Esophagus squamous epithelium (tissue), 5 donors: ENCODE measurements around the gene ERCC2. TPM values are rescaled to one million over a fixed set of nuclear protein-coding genes. Genes with fewer than 3 reads are reported as not detected.
"Not testable (repeated sequence)": the region's sequence is repeated elsewhere in the genome, so short reads cannot be mapped to it uniquely, and the experiment has no call there.

Source experiments
- DNase-seq: peaks from one replicate; lab custom pipeline; 2025; lab: John Stamatoyannopoulos, UW
- H3K27ac ChIP-seq, 4 donors: fragments of 200-600 bp; sonication (generic); one replicate each; pipeline ENCODE4 v1.5.1; 2016 to 2019; ENCODE audit warnings: mild to moderate bottlenecking in 1 of 4
- H3K27me3 ChIP-seq, 4 donors: fragments of 200-600 bp; sonication (generic); 1 replicate in 3 of 4; 2 replicates in 1 of 4; pipeline versions ENCODE4 v1.5.1 to v1.6.0; 2017 to 2021; ENCODE audit warnings: antibody characterized with exemption in 1 of 4
- H3K36me3 ChIP-seq, 3 donors: fragments of 200-600 bp; sonication (generic); one replicate each; pipeline ENCODE4 v1.5.1; 2016 to 2019
- H3K4me1 ChIP-seq, 3 donors: fragments of 200-600 bp; sonication (generic); one replicate each; pipeline ENCODE4 v1.5.1; 2017 to 2019
- H3K4me3 ChIP-seq, 4 donors: fragments of 200-600 bp; sonication (generic); 1 replicate in 3 of 4; 2 replicates in 1 of 4; pipeline ENCODE4 v1.5.1; 2016 to 2019; ENCODE audit warnings: mild to moderate bottlenecking in 2 of 4, moderate library complexity in 1 of 4
- H3K9me3 ChIP-seq, 3 donors: fragments of 200-600 bp; sonication (generic); one replicate each; pipeline ENCODE4 v1.5.1; 2016 to 2019
- CTCF ChIP-seq, 6 experiments: fragments of 450-650 bp in 4 of 6; fragments of 200-600 bp in 2 of 6; sonication (generic) in 2 of 6; IDR thresholded peaks; one replicate each; pipeline ENCODE4 v1.5.1; 2016 to 2019; ENCODE audit warnings: antibody characterized with exemption in 6 of 6, mild to moderate bottlenecking in 4 of 6, moderate library complexity in 4 of 6
- POLR2A ChIP-seq, 4 donors: fragments of 450-650 bp; IDR thresholded peaks; one replicate each; pipeline ENCODE4 v1.6.1; 2017; ENCODE audit warnings: antibody characterized with exemption in 4 of 4, mild to moderate bottlenecking in 4 of 4, moderate library complexity in 3 of 4
- WGBS, 2 donors: methylation state at CpG; one replicate each; pipeline ENCODE4 v1.1.5; 2018; 5-methylcytosine and 5-hydroxymethylcytosine counted together
- intact Hi-C: fragments of 100-400 bp; cut with DNase I; formaldehyde crosslinking; loops from one replicate; pipeline ENCODE4 v1.15.0; 2022
- total RNA-seq, 4 donors: library from RNA; depleted of rRNA; stranded (reverse); fragments of >200 nt; gene quantifications; one replicate each; pipeline ENCODE4 v1.1.0, GENCODE V29; 2016
- donor health status: DM: yes; HTN: yes; CAD: no.

ERCC2 gene
- total RNA-seq, 4 donors from 2014 or later: 6.6 to 8.8 (median 7.2) TPM

GRCh38 chr19:45339629-45340028 is 30.7 kb downstream of the ERCC2 start:
- Histone ChIP-seq H3K36me3 (no peaks in the 10 kb centered on the region), H3K4me1 (peaks cover 2 to 36% (median 10%) of the 10 kb centered on the region in 3 donors), H3K9me3 (no peaks in the 10 kb centered on the region), H3K27ac (no peak overlapping the region), H3K27me3 (peaks cover 0 to 49% (median 0%) of the 10 kb centered on the region in 4 donors), H3K4me3 (no peak overlapping the region)
- DNase-seq: no peak
- WGBS, 2 donors: 72 to 76% methylated on average over 6 of the region's 6 CpGs
- intact Hi-C loops: no loop called here
- no peak for TF ChIP-seq POLR2A (IDR thresholded peaks at IDR 0.05)
- no peak for TF ChIP-seq CTCF (IDR thresholded peaks at IDR 0.05)

GRCh38 chr19:45336696-45337251 is 33.6 kb downstream of the ERCC2 start:
- intact Hi-C loops: no loop called here
- TF ChIP-seq CTCF (IDR thresholded peaks at IDR 0.05) (no peak), POLR2A (IDR thresholded peaks at IDR 0.05) (no peak)
- no peaks in the 10 kb centered on the region for H3K9me3 ChIP-seq
- no peaks in the 10 kb centered on the region for H3K36me3 ChIP-seq
- 53 to 63% methylated on average over 10 to 11 of the region's 11 CpGs for WGBS, 2 donors
- H3K4me1 ChIP-seq: peaks cover 0 to 25% (median 10%) of the 10 kb centered on the region in 3 donors
- H3K27ac ChIP-seq: no peak overlapping the region
- DNase-seq: no peak
- H3K27me3 ChIP-seq: peaks cover 0 to 39% (median 0%) of the 10 kb centered on the region in 4 donors
- H3K4me3 ChIP-seq: no peak overlapping the region

GRCh38 chr19:45334881-45335280 is 35.5 kb downstream of the ERCC2 start:
- intact Hi-C loops, H3K9me3 ChIP-seq, H3K27ac ChIP-seq, DNase-seq, H3K4me3 ChIP-seq, H3K36me3 ChIP-seq, H3K4me1 ChIP-seq: not testable (repeated sequence)
- WGBS, 2 donors: 81 to 88% methylated on average over 2 to 4 of the region's 4 CpGs
- peaks cover 0 to 20% (median 0%) of the 10 kb centered on the region in 4 donors for H3K27me3 ChIP-seq

- Histone ChIP-seq H3K27me3 (peaks cover 0 to 10% (median 0%) of the 10 kb centered on the region in 4 donors), H3K27ac (no peak overlapping the region), H3K4me3 (no peak overlapping the region), H3K4me1 (peaks cover 0 to 5% (median 4%) of the 10 kb centered on the region in 3 donors), H3K36me3 (no peaks in the 10 kb centered on the region), H3K9me3 (no peaks in the 10 kb centered on the region)
- intact Hi-C loops: no loop called here
- TF ChIP-seq POLR2A (IDR thresholded peaks at IDR 0.05) (no peak), CTCF (IDR thresholded peaks at IDR 0.05) (no peak)
- 79 to 84% methylated on average over 8 to 10 of the region's 10 CpGs for WGBS, 2 donors
- DNase-seq: no peak
Observed at GRCh38 chr19:45333609-45334303, 36.6 kb downstream of the ERCC2 start.

GRCh38 chr19:45331411-45331810 is 39.0 kb downstream of the ERCC2 start:
- Histone ChIP-seq H3K36me3 (no peaks in the 10 kb centered on the region), H3K4me3 (no peak overlapping the region), H3K9me3 (no peaks in the 10 kb centered on the region), H3K27ac (no peak overlapping the region), H3K27me3 (peaks cover 0 to 4% (median 0%) of the 10 kb centered on the region in 4 donors), H3K4me1 (peaks cover 0 to 2% (median 0%) of the 10 kb centered on the region in 3 donors)
- 80 to 84% methylated on average over 1 to 7 of the region's 7 CpGs for WGBS, 2 donors
- TF ChIP-seq CTCF (IDR thresholded peaks at IDR 0.05) (no peak), POLR2A (IDR thresholded peaks at IDR 0.05) (no peak)
- intact Hi-C loops: no loop called here
- DNase-seq: no peak
